ENCODE data around the gene CENPB.

DNA sequence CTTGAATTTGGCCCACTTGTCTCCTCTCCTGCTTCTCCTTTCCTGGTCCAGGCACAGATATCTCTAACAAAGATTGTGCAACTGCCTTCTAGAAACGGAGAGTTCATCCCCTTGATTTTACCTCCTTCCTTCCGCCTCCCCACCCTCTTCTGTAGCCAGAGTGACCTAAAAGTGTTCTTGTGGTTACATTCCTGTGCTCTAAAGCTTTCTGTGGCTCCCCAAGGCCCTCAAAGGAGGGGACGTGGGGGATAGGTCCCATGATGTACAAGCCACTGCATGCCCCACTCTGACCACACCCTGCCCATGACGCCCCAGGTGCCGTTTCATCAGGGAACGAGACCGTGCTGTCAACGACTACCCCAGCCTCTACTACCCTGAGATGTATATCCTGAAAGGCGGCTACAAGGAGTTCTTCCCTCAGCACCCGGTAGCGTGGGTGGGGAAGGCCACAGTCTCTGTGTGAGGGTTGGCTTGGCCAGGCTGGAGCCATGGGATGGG lies 17.8 kb upstream of the CENPB start:
- TF ChIP-seq CTCF (IDR thresholded peaks at IDR 0.05) (no peak), POLR2A (IDR thresholded peaks at IDR 0.05) (no peak)

All from esophagus squamous epithelium (tissue), 4 donors.